DOHH2 (cell line): ENCODE data around the gene FOXN3.

ENCODE experiments used
- H3F3A ChIP-seq: fragments of 200-600 bp; sonication (generic), shearing (Covaris generic); 2 replicates; pipeline ENCODE4 v1.6.0; 2016; ENCODE audit warnings: antibody characterized with exemption, mild to moderate bottlenecking; ENCODE audit not compliant: control insufficient read depth, insufficient read depth
- H3K27ac ChIP-seq: fragments of 200-600 bp; sonication (generic); 2 replicates; pipeline ENCODE4 v1.5.1; 2014; ENCODE audit warnings: low read depth, mild to moderate bottlenecking, low read length, moderate library complexity
- H3K27me3 ChIP-seq: fragments of 200-600 bp; sonication (generic); 2 replicates; pipeline ENCODE4 v1.6.1; 2014; ENCODE audit warnings: mild to moderate bottlenecking, low read length, mixed read lengths; ENCODE audit not compliant: control insufficient read depth
- H3K36me3 ChIP-seq: fragments of 200-600 bp; sonication (generic); 2 replicates; pipeline ENCODE4 v1.6.1; 2014; ENCODE audit warnings: mild to moderate bottlenecking, low read length, moderate library complexity, mixed read lengths; ENCODE audit not compliant: control insufficient read depth
- H3K4me1 ChIP-seq: fragments of 200-600 bp; sonication (generic); 2 replicates; pipeline ENCODE4 v1.6.1; 2014; ENCODE audit warnings: mild to moderate bottlenecking, low read length, mixed read lengths; ENCODE audit not compliant: control insufficient read depth
- H3K4me2 ChIP-seq: fragments of 200-600 bp; sonication (generic); 2 replicates; pipeline ENCODE4 v1.6.0; 2014; ENCODE audit warnings: mild to moderate bottlenecking, low read length, moderate library complexity
- H3K4me3 ChIP-seq: fragments of 200-600 bp; sonication (generic); 2 replicates; pipeline ENCODE4 v1.5.1; 2014; ENCODE audit warnings: mild to moderate bottlenecking, low read length, mixed read lengths
- H3K79me2 ChIP-seq: fragments of 200-600 bp; sonication (generic); 2 replicates; pipeline ENCODE4 v1.6.1; 2014; ENCODE audit warnings: mild to moderate bottlenecking, low read length, mixed read lengths; ENCODE audit not compliant: control insufficient read depth
- H3K9me2 ChIP-seq: fragments of 200-600 bp; sonication (generic); replicated peaks from 2 replicates; pipeline ENCODE4 v1.6.1; 2014; ENCODE audit warnings: mild to moderate bottlenecking, low read length, mixed read lengths; ENCODE audit not compliant: control insufficient read depth
- H3K9me3 ChIP-seq: fragments of 200-600 bp; sonication (generic); 2 replicates; pipeline ENCODE4 v1.6.1; 2014; ENCODE audit warnings: antibody characterized with exemption, low read length, mixed read lengths; ENCODE audit not compliant: control insufficient read depth, insufficient read depth
- H4K20me1 ChIP-seq: fragments of 200-600 bp; sonication (generic); 2 replicates; pipeline ENCODE4 v1.6.0; 2014; ENCODE audit warnings: low read depth, mild to moderate bottlenecking, antibody characterized with exemption, low read length, moderate library complexity; ENCODE audit not compliant: control insufficient read depth, insufficient read depth
- CTCF ChIP-seq: fragments of 200-600 bp; sonication (generic); IDR thresholded peaks from one replicate; pipeline ENCODE4 v1.5.1; 2014; ENCODE audit warnings: antibody characterized with exemption, mild to moderate bottlenecking, low read depth, low read length; ENCODE audit not compliant: poor library complexity, severe bottlenecking
- EZH2phosphoT487 ChIP-seq: fragments of 200-600 bp; sonication (generic); IDR thresholded peaks from 2 replicates; pipeline ENCODE4 v1.6.1; 2017; ENCODE audit warnings: borderline replicate concordance, mild to moderate bottlenecking, antibody characterized with exemption, low read length, moderate library complexity, mixed read lengths

Gene FOXN3

DNA sequence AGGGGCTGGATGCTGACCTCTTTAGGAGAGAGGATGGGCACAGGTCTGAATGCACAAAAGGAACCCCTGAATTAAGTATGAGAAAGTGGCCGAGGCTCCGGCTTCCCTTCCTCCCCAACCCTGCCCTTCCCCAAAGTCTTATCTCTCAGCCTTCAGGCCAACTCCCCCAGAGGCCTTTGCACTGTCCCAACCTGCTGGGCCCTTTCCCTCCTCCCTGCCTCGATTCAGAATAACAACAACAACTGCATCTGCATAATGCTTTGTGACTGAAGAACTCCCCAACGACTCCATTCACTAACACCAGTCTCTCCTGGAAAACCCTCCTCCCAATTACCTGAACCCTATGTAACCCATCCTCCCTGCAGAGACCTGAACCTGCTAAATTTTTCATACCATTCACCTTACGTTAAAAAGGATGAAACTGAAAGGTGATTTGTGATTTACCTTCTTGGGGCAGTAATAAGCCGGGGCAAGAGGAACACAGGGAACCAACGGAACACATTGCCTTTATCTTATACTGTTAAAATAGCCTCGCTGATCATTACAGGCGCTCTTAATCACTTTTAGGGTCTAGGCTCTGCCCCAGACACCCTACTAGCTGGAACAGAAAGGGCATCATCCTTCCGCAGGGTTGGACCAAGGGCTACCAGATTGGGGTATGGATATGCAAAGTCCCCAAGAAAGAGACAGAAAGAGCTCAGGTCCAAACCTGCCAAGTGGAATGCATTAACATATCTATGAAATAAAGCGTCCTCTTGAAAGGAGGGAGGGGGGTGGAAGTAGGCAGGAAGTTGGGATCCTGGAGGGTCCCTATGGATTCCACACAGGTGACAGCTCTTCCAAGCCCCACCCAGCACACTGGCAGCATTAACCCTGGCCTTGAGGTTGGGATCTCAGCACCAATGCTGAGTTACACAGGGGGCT lies 24.2 kb upstream of the FOXN3 start:
- Histone ChIP-seq H3K27ac (no peak overlapping the region), H3F3A (peaks cover 3% of the 10 kb centered on the region), H3K4me3 (no peak overlapping the region), H3K4me1 (peaks cover 38% of the 10 kb centered on the region), H3K79me2 (no peaks in the 10 kb centered on the region), H3K36me3 (no peaks in the 10 kb centered on the region), H3K9me2 (no peaks in the 10 kb centered on the region), H3K4me2 (no peak overlapping the region), H3K27me3 (no peaks in the 10 kb centered on the region), H4K20me1 (no peaks in the 10 kb centered on the region), H3K9me3 (no peaks in the 10 kb centered on the region)
- TF ChIP-seq CTCF (no peak), EZH2phosphoT487 (no peak)

GRCh38 chr14:89435892-89436656 lies 19.0 kb upstream of the FOXN3 start:
- TF ChIP-seq EZH2phosphoT487, result no peak
- no peak for TF ChIP-seq CTCF
- no peak overlapping the region for H3K4me2 ChIP-seq
- no peaks in the 10 kb centered on the region for H3K79me2 ChIP-seq
- no peaks in the 10 kb centered on the region for H3K36me3 ChIP-seq
- H4K20me1 ChIP-seq, result no peaks in the 10 kb centered on the region
- no peak overlapping the region for H3K4me3 ChIP-seq
- H3K27ac ChIP-seq, result no peak overlapping the region
- H3K27me3 ChIP-seq, result no peaks in the 10 kb centered on the region
- peaks cover 20% of the 10 kb centered on the region for H3K4me1 ChIP-seq
- H3K9me2 ChIP-seq, result no peaks in the 10 kb centered on the region
- 0 out of 2 replicates have a peak, but pooled peaks cover 3% of the 10 kb centered on the region for H3F3A ChIP-seq
- no peaks in the 10 kb centered on the region for H3K9me3 ChIP-seq

- H3K9me3 ChIP-seq, result no peaks in the 10 kb centered on the region
- H3K4me1 ChIP-seq, result peaks cover 26% of the 10 kb centered on the region
- no peaks in the 10 kb centered on the region for H4K20me1 ChIP-seq
- H3K36me3 ChIP-seq, result no peaks in the 10 kb centered on the region
- H3K4me2 ChIP-seq, result no peak overlapping the region
- no peak for TF ChIP-seq EZH2phosphoT487
- no peak for TF ChIP-seq CTCF
- no peaks in the 10 kb centered on the region for H3K27me3 ChIP-seq
- no peaks in the 10 kb centered on the region for H3K79me2 ChIP-seq
- H3K4me3 ChIP-seq, result no peak overlapping the region
- peaks cover 6% of the 10 kb centered on the region for H3F3A ChIP-seq
- H3K9me2 ChIP-seq, result no peaks in the 10 kb centered on the region
- no peak overlapping the region for H3K27ac ChIP-seq
These were observed 18.5 kb upstream of the FOXN3 start for GRCh38 chr14:89435492-89435891.
